T-cell (primary cell): ENCODE measurements around the gene ZNF579. TPM values are rescaled to one million over a fixed set of nuclear protein-coding genes. Genes with fewer than 3 reads are reported as not detected.

Experiments used
- ATAC-seq, 4 experiments: fragments of 200-7000 bp in 3 of 4; fragments of 150-1000 bp in 1 of 4; cut with Tn5 transposase; replicated peaks in 1 of 4; 1 replicate in 3 of 4; 2 replicates in 1 of 4; pipeline ENCODE4 v1.10.0; 2021; ENCODE audit warnings: moderate library complexity in 3 of 4, mild to moderate bottlenecking in 2 of 4, moderate number of reproducible peaks in 1 of 4
- CTCF ChIA-PET, 2 donors: fragments of 300-600 bp; sonication (Branson Sonifier 250); formaldehyde crosslinking; loops; one replicate each; lab custom pipeline; 2022; ENCODE audit warnings: antibody characterized with exemption in 2 of 2; lab: Charles Lee
- POLR2A ChIA-PET, 2 donors: fragments of 300-600 bp; sonication (Branson Sonifier 250); formaldehyde crosslinking; loops; one replicate each; lab custom pipeline; 2022; ENCODE audit warnings: antibody characterized with exemption in 2 of 2; lab: Charles Lee
- DNase-seq, 35 experiments: peaks; one replicate each; pipeline versions ENCODE4 v3.0.0 to v3.0.0-alpha.2; 2013 to 2023
- H3K27ac ChIP-seq: one replicate; pipeline ENCODE4 v1.5.1; 2013; ENCODE audit warnings: low read length
- H3K27me3 ChIP-seq, 2 experiments: replicated peaks in 1 of 2; 1 replicate in 1 of 2; 2 replicates in 1 of 2; pipeline versions ENCODE4 v1.6.1 to v1.7.0; 2013; ENCODE audit warnings: low read length in 1 of 2, mixed read lengths in 1 of 2; ENCODE audit not compliant: control insufficient read depth in 2 of 2, insufficient read depth in 2 of 2; ENCODE audit errors: extremely low read depth in 1 of 2
- H3K36me3 ChIP-seq, 2 donors: 1 replicate in 1 of 2; 2 replicates in 1 of 2; pipeline versions ENCODE4 v1.6.1 to v1.7.0; 2013; ENCODE audit warnings: low read length in 1 of 2; ENCODE audit not compliant: control insufficient read depth in 2 of 2, insufficient read depth in 1 of 2; ENCODE audit errors: extremely low read depth in 1 of 2
- H3K4me1 ChIP-seq, 2 experiments: 1 replicate in 1 of 2; 2 replicates in 1 of 2; pipeline versions ENCODE4 v1.6.1 to v1.7.0; 2013; ENCODE audit warnings: low read length in 2 of 2, mixed read lengths in 1 of 2; ENCODE audit not compliant: insufficient read depth in 2 of 2, control insufficient read depth in 1 of 2; ENCODE audit errors: extremely low read depth in 1 of 2
- H3K4me3 ChIP-seq, 2 donors: 1 replicate in 1 of 2; 2 replicates in 1 of 2; pipeline versions ENCODE4 v1.5.1 to v1.7.0; 2013; ENCODE audit warnings: mild to moderate bottlenecking in 2 of 2, low read length in 1 of 2, moderate library complexity in 1 of 2; ENCODE audit not compliant: control insufficient read depth in 1 of 2; ENCODE audit errors: extremely low read depth in 1 of 2
- H3K9me3 ChIP-seq: 2 replicates; pipeline ENCODE4 v1.7.0; 2013
- H3K27ac Mint-ChIP-seq, 2 donors: one replicate each; pipeline ENCODE4 v1.8.0; 2020 to 2021; ENCODE audit warnings: mild to moderate bottlenecking in 2 of 2, mixed read lengths in 2 of 2
- H3K27me3 Mint-ChIP-seq, 2 donors: one replicate each; pipeline ENCODE4 v1.8.0; 2021 to 2022; ENCODE audit warnings: mixed read lengths in 2 of 2
- H3K36me3 Mint-ChIP-seq: one replicate; pipeline ENCODE4 v1.8.0; 2021; ENCODE audit warnings: mixed read lengths
- H3K4me1 Mint-ChIP-seq, 3 donors: one replicate each; pipeline ENCODE4 v1.8.0; 2020 to 2022; ENCODE audit warnings: mixed read lengths in 3 of 3, mild to moderate bottlenecking in 1 of 3
- H3K4me3 Mint-ChIP-seq, 3 donors: one replicate each; pipeline ENCODE4 v1.8.0; 2020 to 2022; ENCODE audit warnings: mild to moderate bottlenecking in 3 of 3, mixed read lengths in 3 of 3, moderate library complexity in 3 of 3
- H3K9me3 Mint-ChIP-seq, 3 donors: one replicate each; pipeline ENCODE4 v1.8.0; 2020 to 2022; ENCODE audit warnings: mixed read lengths in 3 of 3
- WGBS: methylation state at CpG from one replicate; pipeline ENCODE4 v1.1.5; 2013; ENCODE audit warnings: missing lambda C conversion rate; ENCODE audit not compliant: insufficient coverage; 5-methylcytosine and 5-hydroxymethylcytosine counted together
- total RNA-seq, 35 experiments: library from RNA in 6 of 35; stranded (reverse) in 6 of 35; fragments of 120-200 nt in 1 of 35; gene quantifications; one replicate each; pipeline versions ENCODE4 v1.2.1 to v1.2.4 and lab custom pipeline; 2013 to 2026

Gene ZNF579
- total RNA-seq, 5 donors from 2014 or later (not counting 1 experiment from before 2014, with no cell fraction given) = 5.4 to 13.3 (median 10.0) TPM

- no peak overlapping the region for H3K4me3 ChIP-seq
- H3K4me1 ChIP-seq = peaks cover 0 to 15% of the 10 kb centered on the region in 2 experiments
- WGBS = 98% methylated on average over 39 of the region's 75 CpGs
- Mint-ChIP-seq H3K27me3 (no peaks in the 10 kb centered on the region), H3K4me1 (peaks cover 29 to 38% (median 34%) of the 10 kb centered on the region in 3 donors), H3K36me3 (peaks cover 27% of the 10 kb centered on the region), H3K27ac (no peak overlapping the region), H3K9me3 (no peaks in the 10 kb centered on the region), H3K4me3 (no peak overlapping the region)
- peaks cover 5 to 34% of the 10 kb centered on the region in 2 donors for H3K36me3 ChIP-seq
- H3K27me3 ChIP-seq = no peaks in the 10 kb centered on the region
- no peaks in the 10 kb centered on the region for H3K9me3 ChIP-seq
- ATAC-seq (no peak), DNase-seq (no peak)
- H3K27ac ChIP-seq = no peak overlapping the region
- ChIA-PET CTCF (no interaction called here), POLR2A (no interaction called here)
Observed at GRCh38 chr19:55613930-55614710, 33.5 kb upstream of the ZNF579 start.

- no peaks in the 10 kb centered on the region for H3K27me3 ChIP-seq
- H3K4me3 ChIP-seq = no peak overlapping the region
- Mint-ChIP-seq H3K27ac (no peak overlapping the region), H3K4me3 (no peak overlapping the region), H3K36me3 (peaks cover 30% of the 10 kb centered on the region), H3K27me3 (no peaks in the 10 kb centered on the region), H3K4me1 (peaks cover 36 to 43% (median 37%) of the 10 kb centered on the region in 3 donors), H3K9me3 (no peaks in the 10 kb centered on the region)
- H3K4me1 ChIP-seq = peaks cover 0 to 15% of the 10 kb centered on the region in 2 experiments
- WGBS = 98% methylated on average over 10 of the region's 27 CpGs
- no peak for ATAC-seq
- H3K27ac ChIP-seq = no peak overlapping the region
- ChIA-PET POLR2A (no interaction called here), CTCF (no interaction called here)
- DNase-seq = no peak
- peaks cover 5 to 38% of the 10 kb centered on the region in 2 donors for H3K36me3 ChIP-seq
- no peaks in the 10 kb centered on the region for H3K9me3 ChIP-seq
Observed at GRCh38 chr19:55613396-55613795, 32.7 kb upstream of the ZNF579 start.

GRCh38 chr19:55611983-55612645 is 31.5 kb upstream of the ZNF579 start:
- POLR2A ChIA-PET = no interaction called here
- no peak overlapping the region for H3K4me3 Mint-ChIP-seq
- CTCF ChIA-PET = interaction anchor here in 1 of 2 donors (1.9 kb wide), 1 partner anchor 21 kb away, joined by 4 read pairs; no protein-coding TSS in a partner anchor
- H3K4me1 Mint-ChIP-seq = peaks cover 45 to 56% (median 46%) of the 10 kb centered on the region in 3 donors
- Histone ChIP-seq H3K27ac (no peak overlapping the region), H3K4me1 (peaks cover under 1 to 19% of the 10 kb centered on the region in 2 experiments), H3K4me3 (no peak overlapping the region), H3K9me3 (no peaks in the 10 kb centered on the region), H3K36me3 (peaks cover 5 to 30% of the 10 kb centered on the region in 2 donors), H3K27me3 (no peaks in the 10 kb centered on the region)
- peaks cover 27% of the 10 kb centered on the region for H3K36me3 Mint-ChIP-seq
- ATAC-seq (no peak), DNase-seq (no peak)
- WGBS = 94% methylated on average over 2 of the region's 3 CpGs
- no peaks in the 10 kb centered on the region for H3K27me3 Mint-ChIP-seq
- H3K9me3 Mint-ChIP-seq = no peaks in the 10 kb centered on the region
- H3K27ac Mint-ChIP-seq = no peak overlapping the region

- Mint-ChIP-seq H3K4me3 (no peak overlapping the region), H3K4me1 (peaks cover 52 to 62% (median 53%) of the 10 kb centered on the region in 3 donors), H3K9me3 (no peaks in the 10 kb centered on the region), H3K27ac (no peak overlapping the region), H3K27me3 (no peaks in the 10 kb centered on the region), H3K36me3 (peaks cover 24% of the 10 kb centered on the region)
- POLR2A ChIA-PET = no interaction called here
- H3K27ac ChIP-seq = no peak overlapping the region
- peaks cover 6 to 25% of the 10 kb centered on the region in 2 experiments for H3K4me1 ChIP-seq
- H3K36me3 ChIP-seq = peaks cover 2 to 24% of the 10 kb centered on the region in 2 donors
- DNase-seq = no peak
- CTCF ChIA-PET = interaction anchor here in 1 of 2 donors (0.6 to 1.9 kb wide), 2 partner anchors 13 to 21 kb away, joined by 3 to 4 read pairs; partner anchors contain the start of gene ZNF784
- no peak overlapping the region for H3K4me3 ChIP-seq
- no peaks in the 10 kb centered on the region for H3K27me3 ChIP-seq
- WGBS = 85% methylated on average over 7 of the region's 15 CpGs
- H3K9me3 ChIP-seq = no peaks in the 10 kb centered on the region
- no peak for ATAC-seq
Observed at GRCh38 chr19:55611300-55611982, 30.8 kb upstream of the ZNF579 start.

GRCh38 chr19:55609326-55609725 is 28.7 kb upstream of the ZNF579 start:
- Histone ChIP-seq H3K4me3 (no peak overlapping the region), H3K27me3 (no peaks in the 10 kb centered on the region), H3K4me1 (peaks cover 10 to 40% of the 10 kb centered on the region in 2 experiments), H3K27ac (no peak overlapping the region), H3K9me3 (no peaks in the 10 kb centered on the region), H3K36me3 (peaks cover 0 to 19% of the 10 kb centered on the region in 2 donors)
- Mint-ChIP-seq H3K4me1 (peaks cover 65 to 77% (median 66%) of the 10 kb centered on the region in 3 donors), H3K27me3 (no peaks in the 10 kb centered on the region), H3K27ac (no peak overlapping the region), H3K36me3 (peaks cover 24% of the 10 kb centered on the region), H3K9me3 (no peaks in the 10 kb centered on the region), H3K4me3 (no peak overlapping the region)
- ATAC-seq (no peak), DNase-seq (no peak)
- CTCF ChIA-PET = no interaction called here
- WGBS = 91% methylated on average over 4 of the region's 5 CpGs
- POLR2A ChIA-PET = no interaction called here

- ChIA-PET CTCF (interaction anchor here (0.6 to 2.9 kb wide), 7 partner anchors 18 to 413 kb away, joined by 3 to 42 read pairs (median 6); partner anchors contain the start of genes U2AF2 (in 1 of the 2) and ZNF784 (in 1 of the 2)), POLR2A (interaction anchor here (0.6 to 0.8 kb wide), 2 partner anchors 18 to 24 kb away, joined by 3 to 17 read pairs; no protein-coding TSS in a partner anchor)
- H3K27ac Mint-ChIP-seq = peak overlapping the region; percentile 54 to 88
- H3K27me3 ChIP-seq = no peaks in the 10 kb centered on the region
- H3K27ac ChIP-seq = peak overlapping the region; percentile 86
- peak overlapping the region in 1 of 2 donors; percentile 91 for H3K4me3 ChIP-seq
- peak overlapping the region; percentile 21 to 89 (median 86) for H3K4me3 Mint-ChIP-seq
- ATAC-seq = no peak
- no peak for DNase-seq
- H3K4me1 Mint-ChIP-seq = peaks cover 61 to 75% (median 63%) of the 10 kb centered on the region in 3 donors
- no peaks in the 10 kb centered on the region for H3K27me3 Mint-ChIP-seq
- H3K36me3 Mint-ChIP-seq = peaks cover 16% of the 10 kb centered on the region
- H3K4me1 ChIP-seq = peaks cover 10 to 47% of the 10 kb centered on the region in 2 experiments
- peaks cover 0 to 17% of the 10 kb centered on the region in 2 donors for H3K36me3 ChIP-seq
- no peaks in the 10 kb centered on the region for H3K9me3 ChIP-seq
- H3K9me3 Mint-ChIP-seq = no peaks in the 10 kb centered on the region
- WGBS = 33% methylated on average over 3 of the region's 9 CpGs
Observed at GRCh38 chr19:55606817-55607216, 26.2 kb upstream of the ZNF579 start.
